Adrenal gland (tissue), 5 donors: ENCODE measurements around the gene MMP20.

ENCODE experiments used
- CTCF ChIP-seq, 6 experiments: fragments of 450-650 bp in 4 of 6; fragments of 200-600 bp in 2 of 6; sonication (generic) in 1 of 6; IDR thresholded peaks; 1 replicate in 5 of 6; 2 replicates in 1 of 6; pipeline versions ENCODE4 v1.5.1 to v1.8.0; 2016 to 2021; ENCODE audit warnings: antibody characterized with exemption in 6 of 6, mild to moderate bottlenecking in 2 of 6, moderate library complexity in 1 of 6
- POLR2A ChIP-seq, 2 donors: fragments of 450-650 bp; IDR thresholded peaks; one replicate each; pipeline ENCODE4 v1.6.1; 2017; ENCODE audit warnings: antibody characterized with exemption in 2 of 2, mild to moderate bottlenecking in 2 of 2, moderate library complexity in 1 of 2
- donor health status: DM: no; HTN: no; CAD: no.

GRCh38 chr11:102528618-102529017 lies 96.5 kb downstream of the MMP20 start:
- TF ChIP-seq CTCF (IDR thresholded peaks at IDR 0.05) = no peak
- no peak for TF ChIP-seq POLR2A (IDR thresholded peaks at IDR 0.05)
